Measurements from ENCODE around the gene PXN. TPM values are rescaled to one million over a fixed set of nuclear protein-coding genes. Genes with fewer than 3 reads are reported as not detected.

PXN gene
- total and polyA plus RNA-seq, 2 of the 13 experiments (the other 11 are each of a cell fraction or from before 2014, with no cell fraction given) = 13.6 to 14.2 TPM

- no peak for TF ChIP-seq MTF2 (CRISPR knock-in tag; IDR thresholded peaks at IDR 0.05; ENCODE audit: borderline replicate concordance)
- TF ChIP-seq ZNF816 (CRISPR knock-in tag; IDR thresholded peaks at IDR 0.05; ENCODE audit: borderline replicate concordance) = no peak
- peak; percentile 85 for TF ChIP-seq CTCF (CRISPR knock-in tag; IDR thresholded peaks at IDR 0.05)
- TF ChIP-seq SATB2 (CRISPR knock-in tag; IDR thresholded peaks at IDR 0.05) = no peak
- TF ChIP-seq AKAP8 (CRISPR knock-in tag; IDR thresholded peaks at IDR 0.05) = no peak
- TF ChIP-seq HNF1A (IDR thresholded peaks at IDR 0.05; ENCODE audit: low read depth) = no peak
- no peak for TF ChIP-seq HNF1A (CRISPR knock-in tag; IDR thresholded peaks at IDR 0.05; ENCODE audit: borderline replicate concordance)
- TF ChIP-seq HNRNPK (IDR thresholded peaks at IDR 0.05; ENCODE audit: low read depth, low read length, poor library complexity, severe bottlenecking) = no peak
- TF ChIP-seq TOE1 (CRISPR knock-in tag; IDR thresholded peaks at IDR 0.05) = no peak
- no peak for TF ChIP-seq ZNF800 (CRISPR knock-in tag; IDR thresholded peaks at IDR 0.05)
- TF ChIP-seq CCAR2 (optimal IDR thresholded peaks at IDR 0.05; ENCODE audit: low read depth, low read length) = no peak
- TF ChIP-seq ZNF552 (CRISPR knock-in tag; IDR thresholded peaks at IDR 0.05; ENCODE audit: borderline replicate concordance) = no peak
- TF ChIP-seq MED8 (CRISPR knock-in tag; IDR thresholded peaks at IDR 0.05; ENCODE audit: insufficient replicate concordance) = no peak
- no peak for TF ChIP-seq ZNF564 (CRISPR knock-in tag; IDR thresholded peaks at IDR 0.05)
- no peak for TF ChIP-seq NFYB (CRISPR knock-in tag; IDR thresholded peaks at IDR 0.05)
- TF ChIP-seq MLX (CRISPR knock-in tag; IDR thresholded peaks at IDR 0.05) = peak; percentile 95
- no peak for TF ChIP-seq MIXL1 (CRISPR knock-in tag; IDR thresholded peaks at IDR 0.05)
- TF ChIP-seq GRHL1 (CRISPR knock-in tag; conservative IDR thresholded peaks at IDR 0.05) = no peak
- peak; percentile 53; the same call in 1 of the 2 replicates for TF ChIP-seq ZNF510 (CRISPR knock-in tag; IDR thresholded peaks at IDR 0.05; ENCODE audit: low read depth)
- TF ChIP-seq MTA3 (CRISPR knock-in tag; IDR thresholded peaks at IDR 0.05) = no peak
Measured at GRCh38 chr12:120265473-120266179, at the start of gene PXN (continued).

All from HepG2 (cell line).